ENCODE data around the gene TXNRD3.
A peak's percentile ranks its signal among the peaks of the same experiment; 100 is the strongest.
"Not testable (repeated sequence)": the region's sequence is repeated elsewhere in the genome, so short reads cannot be mapped to it uniquely, and the experiment has no call there.

Gene TXNRD3

GRCh38 chr3:126636436-126636835 is 18.5 kb downstream of the TXNRD3 start:
- H3K4me3 ChIP-seq (ENCODE audit: low read depth, low read length): no peak overlapping the region
- DNase-seq (ENCODE audit: low read depth): no peak
- in situ Hi-C loops (cut with HindIII; ENCODE audit: low sequenced_read_pairs): no loop called here
- TF ChIP-seq CTCF (IDR thresholded peaks at IDR 0.05; ENCODE audit: low read depth, low read length, missing control alignments): no peak

DNA sequence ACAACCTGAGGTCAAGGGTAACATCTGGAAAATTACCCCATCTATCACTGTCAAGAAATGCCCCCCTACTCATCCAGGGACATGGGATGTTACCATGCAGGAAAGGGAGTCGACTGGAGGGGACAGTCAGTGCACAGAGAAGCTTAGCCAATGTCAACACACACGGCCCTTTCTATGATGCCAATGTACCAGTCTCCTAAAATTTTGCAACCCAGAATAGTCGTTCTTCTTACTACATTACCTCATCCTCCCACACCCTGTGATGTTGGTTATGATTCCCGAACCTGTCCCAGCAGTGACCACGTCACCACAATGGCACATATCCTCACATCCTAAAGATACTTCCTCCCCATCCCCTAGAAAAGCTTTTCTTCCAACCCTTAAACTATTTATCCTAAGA is 20.1 kb downstream of the TXNRD3 start:
- no peak overlapping the region for H3K4me3 ChIP-seq (ENCODE audit: low read depth, low read length)
- in situ Hi-C loops (cut with HindIII; ENCODE audit: low sequenced_read_pairs): no loop called here
- TF ChIP-seq CTCF (IDR thresholded peaks at IDR 0.05; ENCODE audit: low read depth, low read length, missing control alignments): no peak
- DNase-seq (ENCODE audit: low read depth): no peak

DNA sequence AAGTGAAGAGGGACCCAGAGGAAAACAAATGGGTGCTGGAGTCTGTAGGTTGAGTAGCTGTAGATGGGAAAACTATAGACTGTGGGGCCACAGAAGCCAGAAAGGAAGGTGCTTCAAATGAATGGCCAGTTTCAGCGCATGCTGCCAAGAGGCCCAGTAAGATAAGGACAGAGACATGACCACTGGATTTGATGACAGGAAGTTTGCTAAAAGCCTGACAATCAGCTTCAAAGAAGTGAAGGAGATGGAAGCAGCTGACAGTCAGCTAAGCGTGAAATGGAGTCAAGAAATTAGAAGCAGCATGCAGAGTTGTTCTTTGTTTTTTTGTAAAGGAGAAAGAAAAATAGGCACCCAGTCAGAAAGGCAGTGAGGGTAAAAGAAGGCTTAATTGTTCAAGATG is 24.9 kb downstream of the TXNRD3 start:
- in situ Hi-C loops (cut with HindIII; ENCODE audit: low sequenced_read_pairs): no loop called here
- DNase-seq (ENCODE audit: low read depth): no peak
- no peak overlapping the region for H3K4me3 ChIP-seq (ENCODE audit: low read depth, low read length)
- no peak for TF ChIP-seq CTCF (IDR thresholded peaks at IDR 0.05; ENCODE audit: low read depth, low read length, missing control alignments)

GRCh38 chr3:126625735-126626134 is 29.2 kb downstream of the TXNRD3 start:
- in situ Hi-C loops (cut with HindIII; ENCODE audit: low sequenced_read_pairs); H3K4me3 ChIP-seq (ENCODE audit: low read depth, low read length): not testable (repeated sequence)

GRCh38 chr3:126622694-126623093 is 32.2 kb downstream of the TXNRD3 start:
- DNase-seq (ENCODE audit: low read depth): no peak
- no peak for TF ChIP-seq CTCF (IDR thresholded peaks at IDR 0.05; ENCODE audit: low read depth, low read length, missing control alignments)
- no peak overlapping the region for H3K4me3 ChIP-seq (ENCODE audit: low read depth, low read length)
- in situ Hi-C loops (cut with HindIII; ENCODE audit: low sequenced_read_pairs): no loop called here

More at GRCh38 chr3:126625735-126626134, 29.2 kb downstream of the TXNRD3 start:
- DNase-seq (ENCODE audit: low read depth): not testable (repeated sequence)

GRCh38 chr3:126621627-126622345 is 33.1 kb downstream of the TXNRD3 start:
- peak; percentile 4 for DNase-seq (ENCODE audit: low read depth)
- TF ChIP-seq CTCF (IDR thresholded peaks at IDR 0.05; ENCODE audit: low read depth, low read length, missing control alignments): no peak
- H3K4me3 ChIP-seq (ENCODE audit: low read depth, low read length): no peak overlapping the region
- in situ Hi-C loops (cut with HindIII; ENCODE audit: low sequenced_read_pairs): no loop called here

GRCh38 chr3:126621171-126621570 is 33.8 kb downstream of the TXNRD3 start:
- TF ChIP-seq CTCF (IDR thresholded peaks at IDR 0.05; ENCODE audit: low read depth, low read length, missing control alignments): no peak
- H3K4me3 ChIP-seq (ENCODE audit: low read depth, low read length): no peak overlapping the region
- in situ Hi-C loops (cut with HindIII; ENCODE audit: low sequenced_read_pairs): no loop called here
- no peak for DNase-seq (ENCODE audit: low read depth)
